Adipose tissue (tissue), 3 donors: Measurements from ENCODE around the gene CLEC14A. TPM values are rescaled to one million over a fixed set of nuclear protein-coding genes. Genes with fewer than 3 reads are reported as not detected.

Source experiments
- H3K27ac ChIP-seq: one replicate; pipeline ENCODE4 v1.5.1; 2013; ENCODE audit warnings: low read depth, low read length
- WGBS, 3 donors: extraction: QIAGEN DNeasy Blood & Tissue Kit; methylation state at CpG; one replicate each; pipeline ENCODE4 v1.1.7; 2013; 5-methylcytosine and 5-hydroxymethylcytosine counted together
- polyA plus RNA-seq, 3 donors: library from polyadenylated mRNA; stranded (reverse); fragments of 200-250 nt; gene quantifications; one replicate each; pipeline ENCODE4 v1.2.3, GENCODE V29; 2013
- donor health status: healthy with polysubstance abuse.
- donor health status: Bipolar disorder and iron deficiency.
- donor health status: healthy.

The CLEC14A gene
- polyA plus RNA-seq, result 10 to 100 TPM; 11.8 to 60.2 (median 27.4) TPM

GRCh38 chr14:38255673-38256532 is at the start of gene CLEC14A:
Gene CLEC14A, minus strand, starts transcription at chr14:38256093. Its CDS starts 71 bp downstream, at chr14:38256022.
- H3K27ac ChIP-seq, result no peak within 1 kb of the TSS
- WGBS, 3 donors, result 3 to 24% (median 3%) methylated on average over 64 to 68 of the region's 68 CpGs

- H3K27ac ChIP-seq, result no peak overlapping the region
- 93 to 98% (median 93%) methylated on average over 1 of the region's 1 CpG for WGBS, 3 donors
Measured at GRCh38 chr14:38302966-38303365, 47.1 kb upstream of the CLEC14A start.

GRCh38 chr14:38302034-38302433 is 46.1 kb upstream of the CLEC14A start:
- 95 to 96% (median 96%) methylated on average over 2 of the region's 2 CpGs for WGBS, 3 donors
- no peak overlapping the region for H3K27ac ChIP-seq

- no peak overlapping the region for H3K27ac ChIP-seq
- WGBS, 3 donors, result 39 to 52% (median 52%) methylated on average over 1 of the region's 1 CpG
Measured at GRCh38 chr14:38297681-38298080, 41.8 kb upstream of the CLEC14A start.

- H3K27ac ChIP-seq, result no peak overlapping the region
Measured at GRCh38 chr14:38291681-38292467, 36.0 kb upstream of the CLEC14A start.

GRCh38 chr14:38290601-38291188 is 34.8 kb upstream of the CLEC14A start:
- no peak overlapping the region for H3K27ac ChIP-seq
- 12 to 26% (median 25%) methylated on average over 5 of the region's 5 CpGs for WGBS, 3 donors

GRCh38 chr14:38286452-38286851 is 30.6 kb upstream of the CLEC14A start:
- H3K27ac ChIP-seq, result no peak overlapping the region

- no peak overlapping the region for H3K27ac ChIP-seq
- WGBS, 3 donors, result 41 to 46% (median 45%) methylated on average over 2 of the region's 2 CpGs
Measured at GRCh38 chr14:38285962-38286361, 30.1 kb upstream of the CLEC14A start.

- no peak overlapping the region for H3K27ac ChIP-seq
Measured at GRCh38 chr14:38282936-38283335, 27.0 kb upstream of the CLEC14A start.

GRCh38 chr14:38280081-38280480 is 24.2 kb upstream of the CLEC14A start:
- 59 to 65% (median 64%) methylated on average over 2 of the region's 2 CpGs for WGBS, 3 donors
- no peak overlapping the region for H3K27ac ChIP-seq

- WGBS, 3 donors, result 91 to 96% (median 95%) methylated on average over 1 of the region's 1 CpG
Measured at GRCh38 chr14:38279572-38279971, 23.7 kb upstream of the CLEC14A start.

GRCh38 chr14:38278035-38278434 is 22.1 kb upstream of the CLEC14A start:
- no peak overlapping the region for H3K27ac ChIP-seq
- 50 to 61% (median 52%) methylated on average over 1 of the region's 1 CpG for WGBS, 3 donors

More at GRCh38 chr14:38279572-38279971, 23.7 kb upstream of the CLEC14A start:
- H3K27ac ChIP-seq, result no peak overlapping the region

- WGBS, 3 donors, result 73 to 87% (median 86%) methylated on average over 4 of the region's 4 CpGs
- no peak overlapping the region for H3K27ac ChIP-seq
Measured at GRCh38 chr14:38262844-38263243, 7.0 kb upstream of the CLEC14A start.

GRCh38 chr14:38261620-38262019 is 5.7 kb upstream of the CLEC14A start:
- 67 to 82% (median 70%) methylated on average over 1 of the region's 1 CpG for WGBS, 3 donors
- H3K27ac ChIP-seq, result no peak overlapping the region

GRCh38 chr14:38257507-38257906 is 1.6 kb upstream of the CLEC14A start:
- WGBS, 3 donors, result 77 to 79% (median 79%) methylated on average over 2 of the region's 2 CpGs
- no peak overlapping the region for H3K27ac ChIP-seq

- H3K27ac ChIP-seq, result no peak overlapping the region
- 7 to 50% (median 18%) methylated on average over 5 of the region's 5 CpGs for WGBS, 3 donors
Measured at GRCh38 chr14:38256533-38256840, 594 bp upstream of the CLEC14A start.

GRCh38 chr14:38255408-38255672 is 553 bp downstream of the CLEC14A start:
- 1 to 2% (median 2%) methylated on average over 29 of the region's 29 CpGs for WGBS, 3 donors
- H3K27ac ChIP-seq, result no peak overlapping the region

GRCh38 chr14:38254571-38255407 is 1.1 kb downstream of the CLEC14A start:
- WGBS, 3 donors, result 11 to 20% (median 17%) methylated on average over 44 of the region's 44 CpGs
- H3K27ac ChIP-seq, result no peak overlapping the region

- no peak overlapping the region for H3K27ac ChIP-seq
- 67 to 75% (median 72%) methylated on average over 4 of the region's 4 CpGs for WGBS, 3 donors
Measured at GRCh38 chr14:38253676-38254075, 2.2 kb downstream of the CLEC14A start.
